ENCODE measurements around the gene GALNT2.

The GALNT2 gene

DNA sequence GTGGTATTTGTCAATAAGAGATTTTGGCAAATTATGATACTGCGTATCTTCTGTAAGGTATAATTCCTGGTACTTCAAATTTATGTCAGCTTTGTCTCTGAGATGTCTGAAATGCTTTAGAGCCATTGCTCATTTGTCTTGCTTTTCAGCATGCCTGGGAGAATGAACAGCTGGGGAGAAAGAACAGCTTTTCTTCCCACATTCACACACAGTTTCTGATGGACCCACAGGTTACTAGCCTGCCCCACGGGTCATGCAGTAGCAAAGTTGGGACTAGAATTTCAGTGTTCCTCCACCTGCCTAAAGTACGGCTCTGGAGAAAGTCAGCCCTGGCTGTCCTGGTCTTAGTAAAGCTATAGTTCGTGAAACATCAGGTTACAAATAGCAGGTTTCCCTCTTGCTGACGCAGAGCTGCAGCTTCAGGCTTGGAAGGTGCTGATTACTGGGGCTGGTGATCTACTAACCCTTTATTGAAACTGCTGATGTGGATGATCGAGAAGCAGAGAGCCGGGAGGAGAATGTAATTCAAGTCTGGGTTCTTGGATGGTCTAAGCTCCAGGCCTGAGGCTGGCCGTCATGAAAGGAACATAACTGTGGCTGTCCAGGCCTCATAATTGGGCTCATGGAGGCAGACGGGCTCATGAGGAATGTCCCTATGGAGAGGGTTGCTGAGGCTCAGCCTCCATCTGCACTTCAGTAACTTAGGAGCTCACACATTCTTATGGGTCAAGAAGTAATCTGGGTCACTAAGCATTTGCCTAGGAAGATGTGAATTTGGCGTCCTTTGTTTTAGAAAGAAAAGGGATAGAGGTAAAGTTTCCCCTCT is 12.4 kb downstream of the GALNT2 start:
- no peak overlapping the region for H3K4me3 ChIP-seq (ENCODE audit: low read length, poor library complexity, severe bottlenecking)
- H3F3A ChIP-seq (ENCODE audit: low read depth): no peaks in the 10 kb centered on the region
- no peak overlapping the region for H3K4me2 ChIP-seq (ENCODE audit: low read depth, low read length, poor library complexity, severe bottlenecking)
- H3K9me3 ChIP-seq (ENCODE audit: insufficient read depth, low read depth, low read length): no peaks in the 10 kb centered on the region
- H4K20me1 ChIP-seq (ENCODE audit: insufficient read depth, low read length, poor library complexity, severe bottlenecking): peaks cover 98% of the 10 kb centered on the region
- H3K9me2 ChIP-seq (replicated peaks; ENCODE audit: low read depth, low read length): no peaks in the 10 kb centered on the region
- peaks cover 54% of the 10 kb centered on the region; the same call in 1 of the 2 replicates for H3K36me3 ChIP-seq (ENCODE audit: insufficient read depth, low read length)
- no peak for TF ChIP-seq CTCF (conservative IDR thresholded peaks at IDR 0.05; ENCODE audit: low read length)
- H3K27me3 ChIP-seq (ENCODE audit: insufficient read depth, low read length, poor library complexity, severe bottlenecking): no peaks in the 10 kb centered on the region
- H2AFZ ChIP-seq (ENCODE audit: low read length): no peak overlapping the region
- peaks cover 35% of the 10 kb centered on the region for H3K4me1 ChIP-seq (ENCODE audit: insufficient read depth, low read length, poor library complexity, severe bottlenecking)
- H3K9ac ChIP-seq (ENCODE audit: low read depth, low read length, poor library complexity, severe bottlenecking): no peak overlapping the region
- H3K79me2 ChIP-seq (ENCODE audit: insufficient read depth, low read length): peaks cover 100% of the 10 kb centered on the region

- Histone ChIP-seq H3K4me3 (ENCODE audit: low read length, poor library complexity, severe bottlenecking) (no peak overlapping the region), H3K9ac (ENCODE audit: low read depth, low read length, poor library complexity, severe bottlenecking) (no peak overlapping the region), H3K36me3 (ENCODE audit: insufficient read depth, low read length) (peaks cover 53% of the 10 kb centered on the region; the same call in 1 of the 2 replicates), H2AFZ (ENCODE audit: low read length) (no peak overlapping the region), H3K79me2 (ENCODE audit: insufficient read depth, low read length) (peaks cover 100% of the 10 kb centered on the region), H3K27me3 (ENCODE audit: insufficient read depth, low read length, poor library complexity, severe bottlenecking) (no peaks in the 10 kb centered on the region), H4K20me1 (ENCODE audit: insufficient read depth, low read length, poor library complexity, severe bottlenecking) (peaks cover 99% of the 10 kb centered on the region), H3K9me3 (ENCODE audit: insufficient read depth, low read depth, low read length) (no peaks in the 10 kb centered on the region), H3F3A (ENCODE audit: low read depth) (no peaks in the 10 kb centered on the region), H3K4me1 (ENCODE audit: insufficient read depth, low read length, poor library complexity, severe bottlenecking) (peaks cover 35% of the 10 kb centered on the region), H3K9me2 (replicated peaks; ENCODE audit: low read depth, low read length) (no peaks in the 10 kb centered on the region), H3K4me2 (ENCODE audit: low read depth, low read length, poor library complexity, severe bottlenecking) (no peak overlapping the region)
- TF ChIP-seq CTCF (conservative IDR thresholded peaks at IDR 0.05; ENCODE audit: low read length): no peak
- no peak for TF ChIP-seq EZH2phosphoT487 (IDR thresholded peaks at IDR 0.05; ENCODE audit: borderline replicate concordance)
Measured at GRCh38 chr1:230080822-230081221, 13.8 kb downstream of the GALNT2 start.

DNA sequence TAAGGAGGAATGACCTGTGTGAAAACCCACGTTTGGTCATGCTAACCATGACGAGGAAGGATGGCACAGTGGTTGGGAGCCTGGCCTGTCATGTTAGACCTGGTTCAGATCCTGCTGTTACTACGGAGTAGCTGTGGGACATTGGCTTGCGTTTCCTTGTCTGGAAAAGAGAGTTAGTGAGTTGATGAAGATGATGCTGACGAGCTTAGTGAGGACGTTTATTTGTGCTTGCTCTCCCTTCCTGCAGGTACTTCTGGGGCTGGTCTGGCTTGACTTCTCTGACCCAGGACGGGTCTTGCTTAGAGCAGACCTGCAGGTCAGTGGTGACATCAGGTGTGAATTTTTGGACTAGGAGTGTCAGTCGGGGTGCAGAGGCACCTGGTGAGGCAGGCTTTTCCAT is 14.7 kb downstream of the GALNT2 start:
- TF ChIP-seq CTCF (conservative IDR thresholded peaks at IDR 0.05; ENCODE audit: low read length): no peak
- no peak for TF ChIP-seq EZH2phosphoT487 (IDR thresholded peaks at IDR 0.05; ENCODE audit: borderline replicate concordance)
- Histone ChIP-seq H3K9me2 (replicated peaks; ENCODE audit: low read depth, low read length) (no peaks in the 10 kb centered on the region), H3K9me3 (ENCODE audit: insufficient read depth, low read depth, low read length) (no peaks in the 10 kb centered on the region), H3K4me1 (ENCODE audit: insufficient read depth, low read length, poor library complexity, severe bottlenecking) (peaks cover 29% of the 10 kb centered on the region), H3K79me2 (ENCODE audit: insufficient read depth, low read length) (peaks cover 100% of the 10 kb centered on the region), H3K4me2 (ENCODE audit: low read depth, low read length, poor library complexity, severe bottlenecking) (no peak overlapping the region), H3K27me3 (ENCODE audit: insufficient read depth, low read length, poor library complexity, severe bottlenecking) (no peaks in the 10 kb centered on the region), H2AFZ (ENCODE audit: low read length) (no peak overlapping the region), H3F3A (ENCODE audit: low read depth) (no peaks in the 10 kb centered on the region), H3K9ac (ENCODE audit: low read depth, low read length, poor library complexity, severe bottlenecking) (no peak overlapping the region), H4K20me1 (ENCODE audit: insufficient read depth, low read length, poor library complexity, severe bottlenecking) (peaks cover 99% of the 10 kb centered on the region), H3K36me3 (ENCODE audit: insufficient read depth, low read length) (peaks cover 43% of the 10 kb centered on the region; the same call in 1 of the 2 replicates), H3K4me3 (ENCODE audit: low read length, poor library complexity, severe bottlenecking) (no peak overlapping the region)
